ENCODE data around the gene ADAMTSL1.
A peak's percentile ranks its signal among the peaks of the same experiment; 100 is the strongest.

The ADAMTSL1 gene

DNA sequence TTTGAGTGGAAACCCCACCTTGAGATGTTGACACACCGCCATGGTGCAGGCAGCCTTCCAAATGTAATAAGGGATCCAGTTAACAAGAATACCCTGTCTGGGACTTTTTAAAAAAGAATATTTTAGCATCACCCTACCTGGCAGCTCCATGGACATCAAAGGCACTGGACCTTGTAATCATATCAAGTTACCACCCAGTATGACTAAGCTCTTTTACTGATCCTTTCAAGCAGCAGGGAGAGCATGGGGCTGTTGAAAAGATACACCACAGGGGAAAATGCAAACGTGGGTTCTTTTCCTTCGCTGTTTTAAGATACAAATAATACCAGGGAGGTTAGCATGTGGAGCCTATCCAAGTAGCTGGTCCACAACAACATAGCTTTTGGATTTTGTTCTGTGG lies 347.8 kb downstream of the ADAMTSL1 start:
- Histone ChIP-seq H3K27me3 (ENCODE audit: insufficient read depth, low read length, poor library complexity, severe bottlenecking) (no peaks in the 10 kb centered on the region), H2AFZ (ENCODE audit: low read length) (peak overlapping the region; percentile 56), H3K79me2 (ENCODE audit: insufficient read depth, low read length) (no peaks in the 10 kb centered on the region), H3K36me3 (ENCODE audit: insufficient read depth, low read length) (no peaks in the 10 kb centered on the region), H3K9ac (ENCODE audit: low read depth, low read length, poor library complexity, severe bottlenecking) (no peak overlapping the region), H3K9me3 (ENCODE audit: insufficient read depth, low read depth, low read length) (no peaks in the 10 kb centered on the region), H3K4me1 (ENCODE audit: insufficient read depth, low read length, poor library complexity, severe bottlenecking) (peaks cover 18% of the 10 kb centered on the region), H3F3A (ENCODE audit: low read depth) (no peaks in the 10 kb centered on the region), H4K20me1 (ENCODE audit: insufficient read depth, low read length, poor library complexity, severe bottlenecking) (no peaks in the 10 kb centered on the region), H3K4me2 (ENCODE audit: low read depth, low read length, poor library complexity, severe bottlenecking) (no peak overlapping the region), H3K9me2 (replicated peaks; ENCODE audit: low read depth, low read length) (no peaks in the 10 kb centered on the region), H3K4me3 (ENCODE audit: low read length, poor library complexity, severe bottlenecking) (no peak overlapping the region)
- TF ChIP-seq EZH2phosphoT487 (IDR thresholded peaks at IDR 0.05; ENCODE audit: borderline replicate concordance) (no peak), CTCF (conservative IDR thresholded peaks at IDR 0.05; ENCODE audit: low read length) (no peak)

GRCh38 chr9:18822850-18823249 lies 348.9 kb downstream of the ADAMTSL1 start:
- Histone ChIP-seq H3K9me2 (replicated peaks; ENCODE audit: low read depth, low read length) (no peaks in the 10 kb centered on the region), H3K9ac (ENCODE audit: low read depth, low read length, poor library complexity, severe bottlenecking) (no peak overlapping the region), H3F3A (ENCODE audit: low read depth) (no peaks in the 10 kb centered on the region), H3K79me2 (ENCODE audit: insufficient read depth, low read length) (no peaks in the 10 kb centered on the region), H3K27me3 (ENCODE audit: insufficient read depth, low read length, poor library complexity, severe bottlenecking) (no peaks in the 10 kb centered on the region), H2AFZ (ENCODE audit: low read length) (no peak overlapping the region), H3K9me3 (ENCODE audit: insufficient read depth, low read depth, low read length) (no peaks in the 10 kb centered on the region), H3K4me1 (ENCODE audit: insufficient read depth, low read length, poor library complexity, severe bottlenecking) (peaks cover 18% of the 10 kb centered on the region), H3K36me3 (ENCODE audit: insufficient read depth, low read length) (no peaks in the 10 kb centered on the region), H3K4me2 (ENCODE audit: low read depth, low read length, poor library complexity, severe bottlenecking) (no peak overlapping the region), H3K4me3 (ENCODE audit: low read length, poor library complexity, severe bottlenecking) (no peak overlapping the region), H4K20me1 (ENCODE audit: insufficient read depth, low read length, poor library complexity, severe bottlenecking) (no peaks in the 10 kb centered on the region)
- TF ChIP-seq EZH2phosphoT487 (IDR thresholded peaks at IDR 0.05; ENCODE audit: borderline replicate concordance) (no peak), CTCF (conservative IDR thresholded peaks at IDR 0.05; ENCODE audit: low read length) (no peak)

GRCh38 chr9:18824095-18824666 lies 350.2 kb downstream of the ADAMTSL1 start:
- no peaks in the 10 kb centered on the region for H3F3A ChIP-seq (ENCODE audit: low read depth)
- no peak overlapping the region for H3K4me3 ChIP-seq (ENCODE audit: low read length, poor library complexity, severe bottlenecking)
- H3K4me2 ChIP-seq (ENCODE audit: low read depth, low read length, poor library complexity, severe bottlenecking), result no peak overlapping the region
- no peaks in the 10 kb centered on the region for H3K27me3 ChIP-seq (ENCODE audit: insufficient read depth, low read length, poor library complexity, severe bottlenecking)
- H4K20me1 ChIP-seq (ENCODE audit: insufficient read depth, low read length, poor library complexity, severe bottlenecking), result no peaks in the 10 kb centered on the region
- TF ChIP-seq EZH2phosphoT487 (IDR thresholded peaks at IDR 0.05; ENCODE audit: borderline replicate concordance), result no peak
- peak; percentile 48 for TF ChIP-seq CTCF (conservative IDR thresholded peaks at IDR 0.05; ENCODE audit: low read length)
- no peaks in the 10 kb centered on the region for H3K9me2 ChIP-seq (replicated peaks; ENCODE audit: low read depth, low read length)
- H3K79me2 ChIP-seq (ENCODE audit: insufficient read depth, low read length), result no peaks in the 10 kb centered on the region
- H2AFZ ChIP-seq (ENCODE audit: low read length), result no peak overlapping the region
- H3K9me3 ChIP-seq (ENCODE audit: insufficient read depth, low read depth, low read length), result no peaks in the 10 kb centered on the region
- H3K9ac ChIP-seq (ENCODE audit: low read depth, low read length, poor library complexity, severe bottlenecking), result no peak overlapping the region
- peaks cover 18% of the 10 kb centered on the region for H3K4me1 ChIP-seq (ENCODE audit: insufficient read depth, low read length, poor library complexity, severe bottlenecking)
- no peaks in the 10 kb centered on the region for H3K36me3 ChIP-seq (ENCODE audit: insufficient read depth, low read length)
